ENCODE measurements around the gene CECR2.

Gene CECR2

GRCh38 chr22:17346578-17346977 lies 22.7 kb upstream of the CECR2 start:
- H3K4me1 ChIP-seq (ENCODE audit: control insufficient read depth in 2 of 2, insufficient read depth in 1 of 2, low read depth in 1 of 2, low read length in 2 of 2) = peaks cover 2 to 7% of the 10 kb centered on the region in 2 donors
- H3K4me2 ChIP-seq (ENCODE audit: insufficient read depth, low read length, poor library complexity, severe bottlenecking) = no peak overlapping the region
- H4K91ac ChIP-seq (ENCODE audit: low read depth, low read length, poor library complexity) = no peak overlapping the region
- H2BK120ac ChIP-seq (ENCODE audit: low read depth, low read length) = no peak overlapping the region
- H3K27ac ChIP-seq (replicated peaks; ENCODE audit: low read length) = no peak overlapping the region
- no peak overlapping the region for H3K18ac ChIP-seq (ENCODE audit: low read length)
- H2BK12ac ChIP-seq (ENCODE audit: low read length) = no peak overlapping the region
- no peak overlapping the region for H4K8ac ChIP-seq (ENCODE audit: low read depth, low read length)
- H2AFZ ChIP-seq (ENCODE audit: low read length) = no peak overlapping the region
- no peaks in the 10 kb centered on the region for H3K27me3 ChIP-seq (ENCODE audit: control insufficient read depth in 3 of 3, insufficient read depth in 3 of 3, low read depth in 1 of 3, low read length in 3 of 3)
- no peak overlapping the region for H3K4me3 ChIP-seq (ENCODE audit: low read length in 2 of 2)
- H3K14ac ChIP-seq (ENCODE audit: low read length) = no peak overlapping the region
- WGBS, 2 donors (ENCODE audit: extremely low coverage in 2 of 2, insufficient read length in 2 of 2, insufficient replicate concordance in 1 of 2) = no CpG with 5 or more reads among the region's 4 CpGs
- no peak overlapping the region for H3K9ac ChIP-seq (ENCODE audit: low read depth, low read length, poor library complexity)
- H3K4ac ChIP-seq (ENCODE audit: low read length) = no peak overlapping the region
- no peak for DNase-seq (ENCODE audit: low spot score)
- no peaks in the 10 kb centered on the region for H3K36me3 ChIP-seq (replicated peaks in 1 of 2; ENCODE audit: control insufficient read depth in 2 of 2, insufficient read depth in 2 of 2, low read length in 2 of 2)
- H3K23ac ChIP-seq (ENCODE audit: low read depth, low read length, poor library complexity) = no peak overlapping the region
- H2BK5ac ChIP-seq (ENCODE audit: low read length) = no peak overlapping the region
- H3K79me1 ChIP-seq (ENCODE audit: low read depth, low read length) = no peaks in the 10 kb centered on the region
- H3K9me3 ChIP-seq (replicated peaks in 1 of 2; ENCODE audit: control insufficient read depth in 2 of 2, insufficient read depth in 1 of 2, low read depth in 1 of 2, low read length in 2 of 2) = peaks cover 0 to 2% of the 10 kb centered on the region in 2 donors
- H2BK15ac ChIP-seq (ENCODE audit: low read length) = no peak overlapping the region
- H2AK5ac ChIP-seq (ENCODE audit: low read depth, low read length) = no peak overlapping the region

- Histone ChIP-seq H3K4me3 (ENCODE audit: low read length in 2 of 2) (peak overlapping the region in 1 of 2 donors; percentile 15), H4K8ac (ENCODE audit: low read depth, low read length) (no peak overlapping the region), H4K91ac (ENCODE audit: low read depth, low read length, poor library complexity) (no peak overlapping the region), H3K9ac (ENCODE audit: low read depth, low read length, poor library complexity) (no peak overlapping the region), H3K36me3 (replicated peaks in 1 of 2; ENCODE audit: control insufficient read depth in 2 of 2, insufficient read depth in 2 of 2, low read length in 2 of 2) (no peaks in the 10 kb centered on the region), H2BK12ac (ENCODE audit: low read length) (no peak overlapping the region), H3K4me2 (ENCODE audit: insufficient read depth, low read length, poor library complexity, severe bottlenecking) (no peak overlapping the region), H3K79me1 (ENCODE audit: low read depth, low read length) (no peaks in the 10 kb centered on the region), H2AFZ (ENCODE audit: low read length) (no peak overlapping the region), H3K4ac (ENCODE audit: low read length) (no peak overlapping the region), H3K14ac (ENCODE audit: low read length) (no peak overlapping the region), H3K27ac (replicated peaks; ENCODE audit: low read length) (no peak overlapping the region), H3K9me3 (replicated peaks in 1 of 2; ENCODE audit: control insufficient read depth in 2 of 2, insufficient read depth in 1 of 2, low read depth in 1 of 2, low read length in 2 of 2) (peaks cover 0 to 2% of the 10 kb centered on the region in 2 donors), H2AK5ac (ENCODE audit: low read depth, low read length) (peak overlapping the region; percentile 11), H3K4me1 (ENCODE audit: control insufficient read depth in 2 of 2, insufficient read depth in 1 of 2, low read depth in 1 of 2, low read length in 2 of 2) (peaks cover 2 to 7% of the 10 kb centered on the region in 2 donors), H2BK120ac (ENCODE audit: low read depth, low read length) (no peak overlapping the region), H3K23ac (ENCODE audit: low read depth, low read length, poor library complexity) (peak overlapping the region; percentile 29), H3K27me3 (ENCODE audit: control insufficient read depth in 3 of 3, insufficient read depth in 3 of 3, low read depth in 1 of 3, low read length in 3 of 3) (no peaks in the 10 kb centered on the region), H3K18ac (ENCODE audit: low read length) (peak overlapping the region; percentile 82), H2BK15ac (ENCODE audit: low read length) (no peak overlapping the region), H2BK5ac (ENCODE audit: low read length) (no peak overlapping the region)
- no CpG with 5 or more reads among the region's 11 CpGs for WGBS, 2 donors (ENCODE audit: extremely low coverage in 2 of 2, insufficient read length in 2 of 2, insufficient replicate concordance in 1 of 2)
- no peak for DNase-seq (ENCODE audit: low spot score)
Measured at GRCh38 chr22:17347724-17348123, 21.5 kb upstream of the CECR2 start.

- H3K4me2 ChIP-seq (ENCODE audit: insufficient read depth, low read length, poor library complexity, severe bottlenecking) = no peak overlapping the region
- H3K14ac ChIP-seq (ENCODE audit: low read length) = no peak overlapping the region
- H4K8ac ChIP-seq (ENCODE audit: low read depth, low read length) = no peak overlapping the region
- no peak overlapping the region for H3K4ac ChIP-seq (ENCODE audit: low read length)
- H3K79me1 ChIP-seq (ENCODE audit: low read depth, low read length) = no peaks in the 10 kb centered on the region
- H3K23ac ChIP-seq (ENCODE audit: low read depth, low read length, poor library complexity) = no peak overlapping the region
- no peak overlapping the region for H2AK5ac ChIP-seq (ENCODE audit: low read depth, low read length)
- H3K36me3 ChIP-seq (replicated peaks in 1 of 2; ENCODE audit: control insufficient read depth in 2 of 2, insufficient read depth in 2 of 2, low read length in 2 of 2) = no peaks in the 10 kb centered on the region
- H3K18ac ChIP-seq (ENCODE audit: low read length) = no peak overlapping the region
- no peak for DNase-seq (ENCODE audit: low spot score)
- peak overlapping the region; percentile 7 for H2AFZ ChIP-seq (ENCODE audit: low read length)
- peaks cover 2 to 7% of the 10 kb centered on the region in 2 donors for H3K4me1 ChIP-seq (ENCODE audit: control insufficient read depth in 2 of 2, insufficient read depth in 1 of 2, low read depth in 1 of 2, low read length in 2 of 2)
- WGBS, 2 donors (ENCODE audit: extremely low coverage in 2 of 2, insufficient read length in 2 of 2, insufficient replicate concordance in 1 of 2) = no CpG with 5 or more reads among the region's 14 CpGs
- no peak overlapping the region for H2BK12ac ChIP-seq (ENCODE audit: low read length)
- H4K91ac ChIP-seq (ENCODE audit: low read depth, low read length, poor library complexity) = no peak overlapping the region
- peaks cover 0 to 2% of the 10 kb centered on the region in 2 donors for H3K9me3 ChIP-seq (replicated peaks in 1 of 2; ENCODE audit: control insufficient read depth in 2 of 2, insufficient read depth in 1 of 2, low read depth in 1 of 2, low read length in 2 of 2)
- H3K27ac ChIP-seq (replicated peaks; ENCODE audit: low read length) = no peak overlapping the region
- H2BK5ac ChIP-seq (ENCODE audit: low read length) = no peak overlapping the region
- no peaks in the 10 kb centered on the region for H3K27me3 ChIP-seq (ENCODE audit: control insufficient read depth in 3 of 3, insufficient read depth in 3 of 3, low read depth in 1 of 3, low read length in 3 of 3)
- H3K9ac ChIP-seq (ENCODE audit: low read depth, low read length, poor library complexity) = no peak overlapping the region
- H3K4me3 ChIP-seq (ENCODE audit: low read length in 2 of 2) = no peak overlapping the region
- H2BK120ac ChIP-seq (ENCODE audit: low read depth, low read length) = no peak overlapping the region
- no peak overlapping the region for H2BK15ac ChIP-seq (ENCODE audit: low read length)
Measured at GRCh38 chr22:17348464-17349103, 20.7 kb upstream of the CECR2 start.

GRCh38 chr22:17349172-17349571 lies 20.1 kb upstream of the CECR2 start:
- no peak for DNase-seq (ENCODE audit: low spot score)
- H2AK5ac ChIP-seq (ENCODE audit: low read depth, low read length) = no peak overlapping the region
- no CpG with 5 or more reads among the region's 10 CpGs for WGBS, 2 donors (ENCODE audit: extremely low coverage in 2 of 2, insufficient read length in 2 of 2, insufficient replicate concordance in 1 of 2)

More at GRCh38 chr22:17349172-17349571, 20.1 kb upstream of the CECR2 start:
- Histone ChIP-seq H3K4me2 (ENCODE audit: insufficient read depth, low read length, poor library complexity, severe bottlenecking) (no peak overlapping the region), H4K91ac (ENCODE audit: low read depth, low read length, poor library complexity) (no peak overlapping the region), H3K79me1 (ENCODE audit: low read depth, low read length) (no peaks in the 10 kb centered on the region), H3K18ac (ENCODE audit: low read length) (no peak overlapping the region), H3K27me3 (ENCODE audit: control insufficient read depth in 3 of 3, insufficient read depth in 3 of 3, low read depth in 1 of 3, low read length in 3 of 3) (no peaks in the 10 kb centered on the region), H3K14ac (ENCODE audit: low read length) (no peak overlapping the region), H2BK12ac (ENCODE audit: low read length) (no peak overlapping the region), H2BK120ac (ENCODE audit: low read depth, low read length) (no peak overlapping the region), H2BK5ac (ENCODE audit: low read length) (no peak overlapping the region), H2BK15ac (ENCODE audit: low read length) (no peak overlapping the region), H3K36me3 (replicated peaks in 1 of 2; ENCODE audit: control insufficient read depth in 2 of 2, insufficient read depth in 2 of 2, low read length in 2 of 2) (no peaks in the 10 kb centered on the region), H3K4me3 (ENCODE audit: low read length in 2 of 2) (no peak overlapping the region), H3K4ac (ENCODE audit: low read length) (no peak overlapping the region), H3K23ac (ENCODE audit: low read depth, low read length, poor library complexity) (no peak overlapping the region), H4K8ac (ENCODE audit: low read depth, low read length) (no peak overlapping the region), H3K27ac (replicated peaks; ENCODE audit: low read length) (no peak overlapping the region), H3K9ac (ENCODE audit: low read depth, low read length, poor library complexity) (no peak overlapping the region), H2AFZ (ENCODE audit: low read length) (peak overlapping the region; percentile 7), H3K4me1 (ENCODE audit: control insufficient read depth in 2 of 2, insufficient read depth in 1 of 2, low read depth in 1 of 2, low read length in 2 of 2) (peaks cover 2 to 7% of the 10 kb centered on the region in 2 donors), H3K9me3 (replicated peaks in 1 of 2; ENCODE audit: control insufficient read depth in 2 of 2, insufficient read depth in 1 of 2, low read depth in 1 of 2, low read length in 2 of 2) (peaks cover 0 to 2% of the 10 kb centered on the region in 2 donors)
